NCI-H2171 (cell line): ENCODE results near the gene PRPH2.

ENCODE experiments used
- DNase-seq: peaks from one replicate; lab custom pipeline; 2025; lab: John Stamatoyannopoulos, UW

PRPH2 gene

DNA sequence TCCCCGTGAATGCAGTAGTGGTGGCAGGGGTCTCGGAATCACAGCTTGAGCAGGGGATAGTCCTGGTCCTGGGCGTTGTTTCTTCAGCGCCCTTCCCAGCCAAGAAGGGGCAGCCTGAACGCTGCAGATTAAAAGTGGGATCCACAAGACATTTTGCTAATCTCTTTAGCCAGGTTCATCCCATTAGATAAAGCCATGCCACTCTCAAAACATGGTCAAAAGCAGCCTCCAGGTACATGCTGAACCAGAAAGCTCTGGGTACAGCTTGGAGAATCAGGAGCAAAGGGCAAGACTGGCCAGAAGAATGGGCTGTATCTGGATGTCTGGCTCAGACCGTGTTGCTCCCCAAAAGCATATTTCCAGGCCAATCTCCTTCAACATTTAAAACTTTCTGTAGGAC is at the start of gene PRPH2:
Gene PRPH2 (minus strand): TSS at position 101 of the 400 bp plus-strand sequence. CDS start 263 bp downstream, outside the sequence.
- DNase-seq: no peak

- DNase-seq: no peak
These were observed 49.3 kb upstream of the PRPH2 start for GRCh38 chr6:42771741-42772100.

DNA sequence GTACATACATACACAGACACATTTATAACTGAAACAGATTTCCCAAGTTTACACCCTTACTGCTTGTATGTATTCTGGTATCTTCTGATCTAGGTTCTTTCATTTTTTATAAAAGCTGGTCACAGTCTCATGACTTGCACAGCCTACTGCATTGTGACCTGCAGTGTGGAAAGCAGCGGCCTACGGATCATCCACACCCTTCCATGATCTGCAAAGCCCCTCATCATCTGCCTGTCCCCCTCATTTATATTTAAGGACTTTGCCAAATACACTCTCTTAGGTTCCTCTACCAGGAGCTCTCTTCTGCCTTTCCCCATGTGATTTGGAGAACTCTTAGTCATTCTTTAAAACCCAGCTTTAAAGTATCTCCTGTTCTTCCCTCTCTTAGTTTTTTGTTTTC is 47.4 kb upstream of the PRPH2 start:
- DNase-seq: no peak

- DNase-seq: no peak
These were observed 46.7 kb upstream of the PRPH2 start for GRCh38 chr6:42769051-42769450.

DNA sequence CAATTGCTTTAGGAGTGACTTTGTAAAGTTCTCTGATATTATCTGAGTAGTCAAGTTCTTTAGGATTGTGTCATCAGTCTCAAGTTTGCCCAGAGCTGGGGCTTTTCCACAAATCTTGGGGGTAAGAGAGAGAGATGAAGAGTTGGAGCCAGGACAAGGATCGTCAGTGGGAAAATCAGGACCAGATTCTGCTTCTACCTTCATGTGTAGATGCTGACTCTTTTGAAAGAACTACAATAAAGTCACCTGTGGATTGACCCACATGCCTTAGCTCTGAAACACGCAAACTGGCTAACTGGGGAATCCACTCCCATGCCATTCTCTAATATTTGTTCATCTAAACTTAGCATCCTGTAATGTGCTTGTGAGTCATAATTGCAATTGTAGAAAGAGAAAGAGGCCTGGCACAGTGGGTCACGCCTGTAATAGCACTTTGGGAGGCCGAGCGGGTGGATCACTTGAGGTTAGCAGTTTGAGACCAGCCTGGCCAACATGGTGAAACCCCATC is 43.8 kb upstream of the PRPH2 start:
- no peak for DNase-seq

- DNase-seq: no peak
These were observed 42.7 kb upstream of the PRPH2 start for GRCh38 chr6:42764911-42765648.

DNA sequence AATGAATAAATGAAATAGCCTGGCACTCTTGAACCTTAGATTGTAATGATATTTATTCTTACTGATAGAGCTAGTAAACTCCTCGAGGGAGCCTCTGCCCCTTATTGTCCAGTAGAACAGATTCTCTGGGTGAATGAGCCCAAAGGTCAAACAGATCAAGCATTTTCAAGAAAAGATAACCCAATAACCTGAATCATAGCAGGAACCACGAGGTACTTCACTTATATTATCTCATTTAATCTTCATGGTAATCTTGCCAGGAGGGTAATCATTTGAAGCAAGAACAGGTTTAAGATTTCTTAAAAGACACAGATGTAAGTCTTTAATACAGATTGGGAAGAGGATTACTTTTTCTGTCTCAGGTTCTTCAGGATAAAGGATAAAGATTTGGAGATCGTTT is 40.6 kb upstream of the PRPH2 start:
- DNase-seq: no peak

GRCh38 chr6:42762426-42762859 is 40.0 kb upstream of the PRPH2 start:
- DNase-seq: no peak

DNA sequence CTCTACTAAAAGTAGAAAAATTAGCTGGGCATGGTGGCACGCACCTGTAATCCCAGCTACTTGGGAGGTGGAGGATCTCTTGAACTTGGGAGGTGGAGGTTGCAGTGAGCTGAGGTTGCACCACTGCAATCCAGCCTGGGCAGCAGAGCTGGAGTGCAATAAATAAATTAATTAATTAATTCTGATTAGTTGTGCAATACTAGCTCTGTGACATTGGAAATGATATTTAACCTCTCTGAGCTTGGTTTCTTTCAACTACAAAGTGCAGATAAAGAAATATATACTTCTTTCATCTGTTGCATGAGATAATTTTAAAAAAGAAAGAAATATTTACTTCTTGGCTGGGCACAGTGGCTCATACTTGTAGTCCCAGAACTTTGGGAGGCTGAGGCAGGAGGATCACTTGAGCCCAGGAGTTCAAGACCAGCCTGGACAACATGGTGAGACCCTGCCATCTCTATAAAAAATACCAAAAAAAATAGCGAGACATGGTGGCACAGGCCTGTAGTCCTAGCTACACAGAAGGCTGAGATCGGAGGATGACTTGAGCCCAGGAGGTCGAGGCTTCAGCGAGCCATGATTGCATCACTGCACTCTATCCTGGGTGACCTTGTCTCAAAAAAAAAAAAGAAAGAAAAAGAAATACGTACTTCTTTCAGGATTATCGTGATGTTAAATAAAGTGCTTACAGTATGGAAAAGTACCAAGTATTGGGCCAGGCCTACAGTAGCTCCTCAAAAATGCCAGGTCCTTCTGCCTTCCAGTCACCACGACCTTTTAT is 39.1 kb upstream of the PRPH2 start:
- DNase-seq: no peak

DNA sequence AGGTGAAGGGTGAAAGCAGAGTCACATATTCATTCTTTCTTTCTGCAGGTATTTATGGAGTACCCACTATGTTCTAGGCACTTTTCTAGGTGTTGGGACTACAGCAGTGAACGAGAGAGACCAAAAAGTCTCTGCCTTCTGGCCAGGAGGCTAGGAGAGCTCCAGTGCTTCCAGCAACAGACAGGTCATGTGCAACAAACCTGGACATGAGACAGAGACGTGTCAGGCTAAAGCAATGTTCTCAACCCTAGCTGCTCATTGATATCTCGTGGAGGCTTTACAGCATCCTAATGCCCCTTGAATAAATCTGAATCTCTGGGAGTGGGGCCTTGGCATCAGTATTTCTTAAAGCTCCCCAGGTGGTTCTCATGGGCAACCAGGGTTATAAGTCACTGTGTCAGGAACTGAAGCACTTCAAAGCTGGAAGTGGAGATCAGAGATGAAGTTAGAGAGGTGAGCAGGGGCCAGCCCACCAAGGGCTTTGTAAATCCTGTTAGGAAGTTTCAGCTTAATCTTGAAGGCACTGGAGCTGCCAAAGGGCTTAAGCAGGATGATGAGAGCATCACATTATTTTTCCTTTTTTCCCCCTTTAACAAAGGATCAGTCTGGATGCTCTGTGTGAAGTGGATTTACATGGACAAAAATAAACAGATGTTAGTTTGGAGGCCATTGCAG is 36.5 kb upstream of the PRPH2 start:
- DNase-seq: no peak

DNA sequence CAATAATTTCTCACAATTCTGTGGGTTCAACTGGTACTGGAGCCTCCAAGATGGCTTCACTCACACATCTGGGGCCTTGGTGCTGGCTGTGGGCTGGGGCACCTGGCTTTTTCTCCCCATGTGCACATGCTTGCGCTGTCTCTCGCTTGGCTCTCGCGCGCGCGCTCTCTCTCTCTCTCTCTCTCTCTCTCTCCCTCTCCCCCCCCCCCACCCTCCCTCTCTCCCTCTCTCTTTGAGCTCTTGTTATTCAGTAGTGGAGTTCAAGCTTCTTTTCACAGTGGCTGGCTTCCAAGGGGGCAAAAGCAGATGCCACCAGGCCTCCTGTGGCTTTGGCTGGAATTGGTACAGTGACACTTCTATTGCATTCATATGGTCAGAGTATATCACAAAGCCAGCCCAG is 34.3 kb upstream of the PRPH2 start:
- no peak for DNase-seq

DNA sequence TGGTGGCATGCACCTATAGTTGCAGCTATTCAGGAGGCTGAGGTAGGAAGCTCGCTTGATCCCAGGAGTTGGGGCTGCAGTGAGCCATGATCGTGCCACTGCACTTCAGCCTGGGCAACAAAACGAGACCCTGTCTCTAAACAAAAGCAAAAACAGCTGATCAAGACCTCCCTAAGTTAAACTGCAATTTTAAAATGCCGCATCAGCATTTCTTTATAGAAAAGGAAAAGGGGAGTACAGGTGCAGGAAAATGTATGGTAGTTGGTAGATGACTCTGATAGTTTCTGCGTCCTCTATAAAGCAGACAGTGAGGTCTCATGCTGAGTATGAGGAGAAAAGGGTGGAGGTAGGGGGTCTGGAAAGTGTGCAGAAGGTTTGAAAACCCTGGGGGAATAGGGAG is 32.4 kb upstream of the PRPH2 start:
- DNase-seq: no peak

DNA sequence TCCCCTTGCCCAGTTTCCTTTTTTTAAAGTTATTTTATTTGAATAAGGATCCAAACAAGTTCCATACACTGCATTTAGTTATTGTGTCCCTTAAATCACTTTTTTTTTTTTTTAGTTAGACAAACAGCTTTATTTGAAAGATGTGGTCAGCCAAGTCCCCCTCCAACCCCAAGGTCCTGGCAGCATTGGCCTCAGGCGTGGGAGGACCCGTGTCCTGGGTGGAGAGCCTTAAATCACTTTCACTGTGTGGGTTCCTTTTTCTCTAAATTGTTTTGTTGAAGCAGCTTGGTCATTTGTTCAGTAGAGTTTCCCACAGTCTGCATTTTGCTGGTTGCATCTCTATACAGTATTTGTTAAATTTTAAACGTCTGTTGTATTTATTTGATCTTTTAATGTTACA is 28.7 kb upstream of the PRPH2 start:
- DNase-seq: no peak

DNA sequence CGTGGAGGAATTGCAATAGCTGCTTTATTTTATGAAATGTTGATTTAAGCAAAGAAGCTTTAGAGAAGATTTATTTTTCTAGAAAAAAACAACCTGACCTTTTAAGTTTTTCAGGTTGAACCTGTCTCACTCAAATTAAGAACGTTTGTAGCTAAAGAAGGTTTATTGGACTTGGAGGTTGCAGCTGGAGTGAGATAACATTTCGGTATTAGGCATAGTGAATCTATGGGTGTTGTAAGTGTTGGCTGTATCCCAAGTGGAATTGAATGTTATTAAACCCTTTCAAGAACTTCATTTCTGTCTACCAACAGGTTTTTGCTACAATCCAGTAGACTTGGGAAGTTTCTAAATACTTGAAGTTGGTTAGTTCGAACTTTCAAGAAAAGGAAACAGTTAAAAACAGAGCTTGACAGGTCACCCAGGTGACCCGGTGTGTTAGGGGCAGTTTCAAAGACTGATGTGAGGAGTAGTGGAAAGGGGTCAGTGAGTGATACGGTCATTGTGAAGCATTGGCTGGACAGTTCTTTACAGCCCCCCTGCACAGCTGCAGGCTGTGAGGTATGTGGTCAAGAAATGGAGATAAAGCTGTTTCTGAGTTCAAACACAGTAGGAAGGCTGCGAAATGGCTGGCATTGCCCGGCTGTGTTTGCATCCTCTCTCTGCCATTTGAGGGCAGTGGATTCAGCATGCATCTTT is 26.0 kb upstream of the PRPH2 start:
- no peak for DNase-seq

- peak; percentile 84 for DNase-seq
These were observed 24.3 kb upstream of the PRPH2 start for GRCh38 chr6:42746463-42747391.

- peak; percentile 97 for DNase-seq
These were observed 23.5 kb upstream of the PRPH2 start, which contains the start of gene TBCC for GRCh38 chr6:42745640-42746462. TSS of gene TBCC (minus strand) at chr6:42746103. CDS start at chr6:42746073, 30 bp downstream.

DNA sequence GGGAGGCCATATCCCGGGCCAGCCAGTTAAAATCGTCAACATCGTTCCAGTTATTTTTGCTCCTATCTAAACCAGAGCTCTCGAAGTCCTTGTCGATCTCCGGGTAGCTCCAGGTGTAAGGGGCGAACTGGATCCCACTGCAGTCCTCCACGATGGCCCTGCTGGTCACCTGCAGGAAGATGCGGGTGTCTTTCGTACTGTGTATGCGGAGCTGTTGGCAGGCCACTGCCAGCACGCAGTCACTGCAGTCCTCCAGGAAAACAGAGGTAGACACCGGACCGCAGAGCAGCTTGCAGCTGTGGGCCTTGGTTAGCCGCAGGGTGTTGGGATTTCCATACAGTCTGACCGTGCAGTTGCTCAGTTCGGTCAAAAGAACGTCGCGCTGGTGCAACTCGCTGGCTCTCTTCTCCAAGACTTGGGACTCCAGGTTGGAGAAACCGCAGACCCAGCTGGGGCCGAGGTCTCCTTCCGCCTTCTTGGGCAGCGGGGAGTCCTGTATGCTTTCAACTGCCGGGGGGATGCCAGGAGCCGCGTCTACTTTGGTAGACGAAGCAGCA is 22.8 kb upstream of the PRPH2 start:
- no peak for DNase-seq

- DNase-seq: no peak
These were observed 22.0 kb upstream of the PRPH2 start for GRCh38 chr6:42744351-42744893.
